ENCODE data around the gene GMCL1.

Gene GMCL1

GRCh38 chr2:69815717-69816116 is 13.7 kb upstream of the GMCL1 start:
- no peaks in the 10 kb centered on the region for H3K27me3 ChIP-seq
- H3K4me3 ChIP-seq (ENCODE audit: low read depth, low read length) = no peak overlapping the region
- H3K36me3 ChIP-seq = no peaks in the 10 kb centered on the region
- DNase-seq = no peak
- no peaks in the 10 kb centered on the region for H3K4me1 ChIP-seq
- no peak for TF ChIP-seq CTCF (IDR thresholded peaks at IDR 0.05; ENCODE audit: low read depth, low read length)
- H3K9me3 ChIP-seq = no peaks in the 10 kb centered on the region

DNA sequence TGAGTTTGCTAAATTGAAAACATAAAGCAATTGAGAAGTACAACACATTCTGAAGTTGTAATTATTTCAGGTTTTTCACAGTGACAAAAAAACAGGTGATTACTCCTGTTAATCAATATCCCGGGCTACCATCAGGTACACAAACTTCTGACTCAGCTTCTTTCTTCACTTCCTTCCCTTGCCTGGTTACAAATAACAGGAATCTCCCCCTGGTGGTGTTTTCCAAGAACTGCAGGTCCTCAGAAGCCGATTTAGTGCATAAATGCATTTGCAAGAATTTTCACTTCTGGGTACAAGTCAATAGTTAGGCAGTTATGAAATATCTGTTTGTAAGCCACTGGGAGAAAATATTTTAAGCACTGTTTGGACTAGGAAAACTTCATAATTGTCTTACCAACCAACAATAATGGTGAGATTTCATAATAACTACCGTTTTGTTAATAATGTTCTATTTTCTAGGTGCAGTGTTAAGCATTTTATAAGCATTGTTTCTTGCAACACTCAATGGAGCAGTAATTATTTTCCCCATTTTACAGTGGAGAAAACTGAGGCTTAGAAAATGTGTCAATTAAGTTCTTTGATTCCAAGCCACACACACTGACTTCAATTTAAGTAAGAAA is 12.4 kb upstream of the GMCL1 start:
- peak; percentile 47 for DNase-seq
- peak; percentile 74 for TF ChIP-seq CTCF (IDR thresholded peaks at IDR 0.05; ENCODE audit: low read depth, low read length)
- no peak overlapping the region for H3K4me3 ChIP-seq (ENCODE audit: low read depth, low read length)
- no peaks in the 10 kb centered on the region for H3K4me1 ChIP-seq
- H3K27me3 ChIP-seq = no peaks in the 10 kb centered on the region
- no peaks in the 10 kb centered on the region for H3K36me3 ChIP-seq
- H3K9me3 ChIP-seq = no peaks in the 10 kb centered on the region

- Histone ChIP-seq H3K9me3 (no peaks in the 10 kb centered on the region), H3K4me1 (no peaks in the 10 kb centered on the region), H3K4me3 (ENCODE audit: low read depth, low read length) (no peak overlapping the region), H3K27me3 (no peaks in the 10 kb centered on the region), H3K36me3 (no peaks in the 10 kb centered on the region)
- DNase-seq = no peak
- no peak for TF ChIP-seq CTCF (IDR thresholded peaks at IDR 0.05; ENCODE audit: low read depth, low read length)
These were observed 11.5 kb upstream of the GMCL1 start for GRCh38 chr2:69817729-69818501.

GRCh38 chr2:69827796-69828540 is 1.5 kb upstream of the GMCL1 start:
- Histone ChIP-seq H3K36me3 (no peaks in the 10 kb centered on the region), H3K27me3 (no peaks in the 10 kb centered on the region), H3K9me3 (no peaks in the 10 kb centered on the region), H3K4me1 (no peaks in the 10 kb centered on the region), H3K4me3 (ENCODE audit: low read depth, low read length) (no peak overlapping the region)
- no peak for DNase-seq
- no peak for TF ChIP-seq CTCF (IDR thresholded peaks at IDR 0.05; ENCODE audit: low read depth, low read length)

- Histone ChIP-seq H3K4me1 (no peaks in the 10 kb centered on the region), H3K27me3 (no peaks in the 10 kb centered on the region), H3K36me3 (no peaks in the 10 kb centered on the region), H3K9me3 (no peaks in the 10 kb centered on the region), H3K4me3 (ENCODE audit: low read depth, low read length) (peak overlapping the region; percentile 81)
- no peak for TF ChIP-seq CTCF (IDR thresholded peaks at IDR 0.05; ENCODE audit: low read depth, low read length)
- no peak for DNase-seq
These were observed 563 bp upstream of the GMCL1 start for GRCh38 chr2:69828938-69829255.
